Fibroblast of peridontal ligament (primary cell): ENCODE measurements around the gene SPRED3.
A peak's percentile ranks its signal among the peaks of the same experiment; 100 is the strongest.
"Not testable (repeated sequence)": the region's sequence is repeated elsewhere in the genome, so short reads cannot be mapped to it uniquely, and the experiment has no call there.

Experiments
- DNase-seq: peaks from one replicate; pipeline ENCODE4 v3.0.0-alpha.2; 2010; ENCODE audit errors: extremely low read depth

Gene SPRED3

GRCh38 chr19:38391911-38392464 lies 3.5 kb downstream of the SPRED3 start:
- no peak for DNase-seq

- peak; percentile 17 for DNase-seq
Observed at GRCh38 chr19:38392707-38393308, 4.3 kb downstream of the SPRED3 start.

- no peak for DNase-seq
Observed at GRCh38 chr19:38394488-38394887, 6.0 kb downstream of the SPRED3 start.

GRCh38 chr19:38395381-38396114 lies 7.1 kb downstream of the SPRED3 start:
- no peak for DNase-seq

- DNase-seq = no peak
Observed at GRCh38 chr19:38399081-38399480, 10.6 kb downstream of the SPRED3 start.

GRCh38 chr19:38399537-38399936 lies 11.0 kb downstream of the SPRED3 start:
- no peak for DNase-seq

- DNase-seq = no peak
Observed at GRCh38 chr19:38400361-38400760, 11.9 kb downstream of the SPRED3 start.

- DNase-seq = peak; percentile 26
Observed at GRCh38 chr19:38401148-38401547, 12.7 kb downstream of the SPRED3 start.

GRCh38 chr19:38402623-38402966 lies 14.1 kb downstream of the SPRED3 start:
- no peak for DNase-seq

- DNase-seq = peak; percentile 93
Observed at GRCh38 chr19:38402967-38403674, 14.6 kb downstream of the SPRED3 start, which contains the start of gene FAM98C. TSS of gene FAM98C (plus strand) at chr19:38403093. CDS start at chr19:38403154, 61 bp downstream.

GRCh38 chr19:38404858-38405257 lies 16.4 kb downstream of the SPRED3 start:
- DNase-seq = no peak

GRCh38 chr19:38405276-38405675 lies 16.8 kb downstream of the SPRED3 start:
- no peak for DNase-seq

GRCh38 chr19:38409631-38410133 lies 21.2 kb downstream of the SPRED3 start:
- peak; percentile 60 for DNase-seq

- DNase-seq = not testable (repeated sequence)
Observed at GRCh38 chr19:38410407-38410806, 21.9 kb downstream of the SPRED3 start.

- no peak for DNase-seq
Observed at GRCh38 chr19:38411041-38411712, 22.7 kb downstream of the SPRED3 start.

- DNase-seq = not testable (repeated sequence)
Observed at GRCh38 chr19:38411898-38412297, 23.4 kb downstream of the SPRED3 start.

GRCh38 chr19:38412491-38412890 lies 24.0 kb downstream of the SPRED3 start:
- no peak for DNase-seq

- DNase-seq = no peak
Observed at GRCh38 chr19:38412961-38413360, 24.5 kb downstream of the SPRED3 start.

GRCh38 chr19:38413416-38413815 lies 24.9 kb downstream of the SPRED3 start:
- DNase-seq = no peak

GRCh38 chr19:38417146-38417543 lies 28.6 kb downstream of the SPRED3 start:
- no peak for DNase-seq
